ENCODE measurements around the gene GRK3. TPM values are rescaled to one million over a fixed set of nuclear protein-coding genes. Genes with fewer than 3 reads are reported as not detected.

GRK3 gene
- total RNA-seq, 3 donors from 2014 or later (not counting 1 experiment from before 2014, with no cell fraction given), result 2.2 to 7.2 (median 3.8) TPM

DNA sequence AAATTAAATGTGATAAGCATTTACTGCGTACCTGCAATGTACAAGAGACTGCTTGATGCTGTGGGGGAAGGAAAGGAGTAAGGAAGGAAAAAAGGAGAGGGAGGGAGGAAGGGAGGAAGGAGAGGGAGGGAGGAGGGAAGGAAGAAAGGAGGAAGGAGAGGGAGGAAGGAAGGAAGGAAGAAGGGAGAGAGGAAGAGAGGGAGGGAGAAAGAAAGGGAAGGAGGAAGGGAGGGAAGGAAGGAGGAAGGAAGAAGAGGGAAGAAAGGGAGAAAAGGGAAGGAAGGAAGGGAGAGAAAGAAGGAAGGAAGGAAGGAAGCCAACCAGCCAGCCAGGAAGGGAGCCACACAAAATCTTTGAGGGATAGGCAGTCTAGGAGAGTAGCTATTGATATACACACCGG lies 133.5 kb downstream of the GRK3 start:
- Histone ChIP-seq H3K36me3 (ENCODE audit: control insufficient read depth, insufficient read depth, low read length) (no peaks in the 10 kb centered on the region), H3K27me3 (ENCODE audit: control insufficient read depth, insufficient read depth, low read length) (no peaks in the 10 kb centered on the region), H3K4me1 (ENCODE audit: control insufficient read depth, insufficient read depth, low read length) (no peaks in the 10 kb centered on the region), H3K4me3 (ENCODE audit: low read length) (no peak overlapping the region), H3K9me3 (ENCODE audit: control insufficient read depth, insufficient read depth, low read length) (no peaks in the 10 kb centered on the region), H3K27ac (ENCODE audit: low read length) (no peak overlapping the region)
- 91% methylated on average over 2 of the region's 2 CpGs for WGBS (ENCODE audit: insufficient coverage)
- no peak for ATAC-seq
- TF ChIP-seq, protein P1, sequence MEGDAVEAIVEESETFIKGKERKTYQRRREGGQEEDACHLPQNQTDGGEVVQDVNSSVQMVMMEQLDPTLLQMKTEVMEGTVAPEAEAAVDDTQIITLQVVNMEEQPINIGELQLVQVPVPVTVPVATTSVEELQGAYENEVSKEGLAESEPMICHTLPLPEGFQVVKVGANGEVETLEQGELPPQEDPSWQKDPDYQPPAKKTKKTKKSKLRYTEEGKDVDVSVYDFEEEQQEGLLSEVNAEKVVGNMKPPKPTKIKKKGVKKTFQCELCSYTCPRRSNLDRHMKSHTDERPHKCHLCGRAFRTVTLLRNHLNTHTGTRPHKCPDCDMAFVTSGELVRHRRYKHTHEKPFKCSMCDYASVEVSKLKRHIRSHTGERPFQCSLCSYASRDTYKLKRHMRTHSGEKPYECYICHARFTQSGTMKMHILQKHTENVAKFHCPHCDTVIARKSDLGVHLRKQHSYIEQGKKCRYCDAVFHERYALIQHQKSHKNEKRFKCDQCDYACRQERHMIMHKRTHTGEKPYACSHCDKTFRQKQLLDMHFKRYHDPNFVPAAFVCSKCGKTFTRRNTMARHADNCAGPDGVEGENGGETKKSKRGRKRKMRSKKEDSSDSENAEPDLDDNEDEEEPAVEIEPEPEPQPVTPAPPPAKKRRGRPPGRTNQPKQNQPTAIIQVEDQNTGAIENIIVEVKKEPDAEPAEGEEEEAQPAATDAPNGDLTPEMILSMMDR (IDR thresholded peaks at IDR 0.05), result no peak
- no peak overlapping the region for H3K4me3 Mint-ChIP-seq
- no peaks in the 10 kb centered on the region for H3K9me3 Mint-ChIP-seq
- H3K27ac Mint-ChIP-seq, result no peak overlapping the region
- no peaks in the 10 kb centered on the region for H3K36me3 Mint-ChIP-seq
- H3K4me1 Mint-ChIP-seq, result no peaks in the 10 kb centered on the region
- no peak for DNase-seq
- H3K27me3 Mint-ChIP-seq (ENCODE audit: low read depth in 2 of 2), result peaks cover 0 to 3% of the 10 kb centered on the region in 2 donors
- intact Hi-C loops (cut with micrococcal nuclease), result no loop called here

- 93% methylated on average over 7 of the region's 7 CpGs for WGBS (ENCODE audit: insufficient coverage)
- H3K4me3 Mint-ChIP-seq, result no peak overlapping the region
- no peak overlapping the region for H3K27ac ChIP-seq (ENCODE audit: low read length)
- H3K9me3 ChIP-seq (ENCODE audit: control insufficient read depth, insufficient read depth, low read length), result no peaks in the 10 kb centered on the region
- no peaks in the 10 kb centered on the region for H3K9me3 Mint-ChIP-seq
- DNase-seq (no peak), ATAC-seq (no peak)
- H3K4me3 ChIP-seq (ENCODE audit: low read length), result no peak overlapping the region
- H3K27me3 Mint-ChIP-seq (ENCODE audit: low read depth in 2 of 2), result peaks cover 0 to 3% of the 10 kb centered on the region in 2 donors
- intact Hi-C loops (cut with micrococcal nuclease), result no loop called here
- no peaks in the 10 kb centered on the region for H3K27me3 ChIP-seq (ENCODE audit: control insufficient read depth, insufficient read depth, low read length)
- TF ChIP-seq, protein P1 (IDR thresholded peaks at IDR 0.05), result no peak
- no peaks in the 10 kb centered on the region for H3K4me1 ChIP-seq (ENCODE audit: control insufficient read depth, insufficient read depth, low read length)
- no peaks in the 10 kb centered on the region for H3K36me3 ChIP-seq (ENCODE audit: control insufficient read depth, insufficient read depth, low read length)
- H3K4me1 Mint-ChIP-seq, result no peaks in the 10 kb centered on the region
- no peak overlapping the region for H3K27ac Mint-ChIP-seq
- no peaks in the 10 kb centered on the region for H3K36me3 Mint-ChIP-seq
These were observed 134.0 kb downstream of the GRK3 start for GRCh38 chr22:25698461-25698860.

DNA sequence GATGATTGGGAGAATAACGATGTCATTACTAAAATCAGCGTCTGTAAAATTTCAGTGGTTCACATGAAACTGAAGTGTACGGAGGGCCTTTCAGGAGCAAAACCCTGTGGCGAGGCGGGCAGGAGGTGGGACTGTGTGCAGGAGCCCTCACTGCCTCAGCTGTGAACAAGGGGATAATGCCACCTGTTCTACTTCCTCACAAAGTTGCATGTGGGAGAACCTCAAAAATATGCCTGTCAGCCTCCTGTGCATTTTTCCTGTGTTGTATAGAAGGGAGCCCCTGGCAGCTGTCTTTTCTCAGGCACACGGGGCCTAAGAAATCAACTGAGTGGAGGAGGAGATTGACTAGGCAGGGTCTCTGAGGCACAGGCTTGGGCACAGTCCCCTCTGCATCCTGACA lies 134.5 kb downstream of the GRK3 start:
- Histone ChIP-seq H3K4me1 (ENCODE audit: control insufficient read depth, insufficient read depth, low read length) (no peaks in the 10 kb centered on the region), H3K27me3 (ENCODE audit: control insufficient read depth, insufficient read depth, low read length) (no peaks in the 10 kb centered on the region), H3K36me3 (ENCODE audit: control insufficient read depth, insufficient read depth, low read length) (no peaks in the 10 kb centered on the region), H3K4me3 (ENCODE audit: low read length) (no peak overlapping the region), H3K9me3 (ENCODE audit: control insufficient read depth, insufficient read depth, low read length) (no peaks in the 10 kb centered on the region), H3K27ac (ENCODE audit: low read length) (no peak overlapping the region)
- H3K4me1 Mint-ChIP-seq, result no peaks in the 10 kb centered on the region
- H3K27me3 Mint-ChIP-seq (ENCODE audit: low read depth in 2 of 2), result peaks cover 0 to 3% of the 10 kb centered on the region in 2 donors
- no peak overlapping the region for H3K4me3 Mint-ChIP-seq
- intact Hi-C loops (cut with micrococcal nuclease), result no loop called here
- no peaks in the 10 kb centered on the region for H3K36me3 Mint-ChIP-seq
- no peaks in the 10 kb centered on the region for H3K9me3 Mint-ChIP-seq
- WGBS (ENCODE audit: insufficient coverage), result 80% methylated on average over 6 of the region's 6 CpGs
- TF ChIP-seq, protein P1 (IDR thresholded peaks at IDR 0.05), result no peak
- DNase-seq (no peak), ATAC-seq (no peak)
- no peak overlapping the region for H3K27ac Mint-ChIP-seq

DNA sequence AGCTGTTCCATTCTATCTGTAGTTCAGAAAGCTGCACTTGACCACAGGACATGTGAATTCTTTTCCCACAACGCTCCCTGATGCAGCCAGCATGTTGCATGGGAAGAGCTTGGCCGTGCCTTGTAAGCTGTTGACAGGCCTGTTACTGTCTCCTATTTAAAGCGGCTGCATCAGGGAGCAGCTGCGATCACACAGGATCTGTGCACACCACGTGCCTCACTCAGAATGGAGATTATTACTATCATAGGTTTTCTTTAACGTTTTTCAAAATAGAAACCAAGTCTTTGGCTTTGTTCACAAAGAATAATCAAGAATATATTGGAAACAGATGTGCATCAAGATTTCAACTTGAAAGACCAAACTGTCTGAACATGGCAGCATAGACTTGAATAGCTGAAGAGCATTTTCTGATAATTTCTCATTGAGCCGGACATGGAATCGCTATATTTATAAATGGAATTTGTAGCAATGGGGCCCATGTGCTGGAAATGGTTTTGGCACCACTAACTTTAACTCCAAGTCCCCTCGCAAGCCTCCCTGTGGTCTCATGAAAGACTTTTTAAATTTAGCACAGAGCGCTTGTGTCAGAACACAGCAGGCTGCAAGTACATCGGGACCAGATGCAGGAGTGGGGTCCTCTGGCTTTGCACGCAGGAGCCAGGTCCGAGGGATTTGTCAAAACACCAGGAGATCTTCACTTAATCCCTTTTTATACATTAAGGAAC lies 136.7 kb downstream of the GRK3 start:
- no peaks in the 10 kb centered on the region for H3K4me1 ChIP-seq (ENCODE audit: control insufficient read depth, insufficient read depth, low read length)
- Mint-ChIP-seq H3K27me3 (ENCODE audit: low read depth in 2 of 2) (peaks cover 0 to 3% of the 10 kb centered on the region in 2 donors), H3K9me3 (no peaks in the 10 kb centered on the region), H3K36me3 (no peaks in the 10 kb centered on the region), H3K4me3 (no peak overlapping the region), H3K4me1 (no peaks in the 10 kb centered on the region), H3K27ac (no peak overlapping the region)
- H3K9me3 ChIP-seq (ENCODE audit: control insufficient read depth, insufficient read depth, low read length), result no peaks in the 10 kb centered on the region
- ATAC-seq, result no peak
- no peaks in the 10 kb centered on the region for H3K36me3 ChIP-seq (ENCODE audit: control insufficient read depth, insufficient read depth, low read length)
- H3K27ac ChIP-seq (ENCODE audit: low read length), result no peak overlapping the region
- H3K27me3 ChIP-seq (ENCODE audit: control insufficient read depth, insufficient read depth, low read length), result no peaks in the 10 kb centered on the region
- intact Hi-C loops (cut with micrococcal nuclease), result no loop called here
- H3K4me3 ChIP-seq (ENCODE audit: low read length), result no peak overlapping the region
- TF ChIP-seq, protein P1 (IDR thresholded peaks at IDR 0.05), result no peak
- 87% methylated on average over 13 of the region's 13 CpGs for WGBS (ENCODE audit: insufficient coverage)
- no peak for DNase-seq
